Measurements from ENCODE around the gene SLC44A5.
"Not testable (repeated sequence)": the region's sequence is repeated elsewhere in the genome, so short reads cannot be mapped to it uniquely, and the experiment has no call there.

DNA sequence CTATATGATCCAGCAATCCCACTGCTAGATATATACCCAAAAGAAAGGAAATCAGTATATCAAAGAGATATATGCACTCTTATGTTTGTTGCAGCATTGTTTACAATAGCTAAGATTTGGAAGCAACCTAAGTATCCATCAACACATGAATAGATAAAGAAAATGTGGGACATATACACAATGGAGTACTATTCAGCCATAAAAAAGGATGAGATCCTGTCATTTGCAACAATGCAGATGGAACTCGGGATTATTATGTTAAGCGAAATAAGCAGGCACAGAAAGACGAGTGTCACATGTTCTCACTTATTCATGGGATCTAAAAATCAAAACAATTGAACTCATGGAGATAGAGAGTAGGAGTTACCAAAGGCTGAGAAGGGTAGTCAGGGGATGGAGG, 17.5 kb downstream of the SLC44A5 start:
- TF ChIP-seq, protein P1, sequence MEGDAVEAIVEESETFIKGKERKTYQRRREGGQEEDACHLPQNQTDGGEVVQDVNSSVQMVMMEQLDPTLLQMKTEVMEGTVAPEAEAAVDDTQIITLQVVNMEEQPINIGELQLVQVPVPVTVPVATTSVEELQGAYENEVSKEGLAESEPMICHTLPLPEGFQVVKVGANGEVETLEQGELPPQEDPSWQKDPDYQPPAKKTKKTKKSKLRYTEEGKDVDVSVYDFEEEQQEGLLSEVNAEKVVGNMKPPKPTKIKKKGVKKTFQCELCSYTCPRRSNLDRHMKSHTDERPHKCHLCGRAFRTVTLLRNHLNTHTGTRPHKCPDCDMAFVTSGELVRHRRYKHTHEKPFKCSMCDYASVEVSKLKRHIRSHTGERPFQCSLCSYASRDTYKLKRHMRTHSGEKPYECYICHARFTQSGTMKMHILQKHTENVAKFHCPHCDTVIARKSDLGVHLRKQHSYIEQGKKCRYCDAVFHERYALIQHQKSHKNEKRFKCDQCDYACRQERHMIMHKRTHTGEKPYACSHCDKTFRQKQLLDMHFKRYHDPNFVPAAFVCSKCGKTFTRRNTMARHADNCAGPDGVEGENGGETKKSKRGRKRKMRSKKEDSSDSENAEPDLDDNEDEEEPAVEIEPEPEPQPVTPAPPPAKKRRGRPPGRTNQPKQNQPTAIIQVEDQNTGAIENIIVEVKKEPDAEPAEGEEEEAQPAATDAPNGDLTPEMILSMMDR (IDR thresholded peaks at IDR 0.05 in 4 of 5, conservative IDR thresholded peaks at IDR 0.05 in 1 of 5): not testable (repeated sequence)
- not testable (repeated sequence) for TF ChIP-seq POLR2A (IDR thresholded peaks at IDR 0.05)
